B cell (primary cell): Measurements from ENCODE around the gene CYS1. TPM values are rescaled to one million over a fixed set of nuclear protein-coding genes. Genes with fewer than 3 reads are reported as not detected.

ENCODE experiments used
- ATAC-seq: fragments of 200-7000 bp; cut with Tn5 transposase; one replicate; pipeline ENCODE4 v1.10.0; 2021; ENCODE audit warnings: low read depth, mild to moderate bottlenecking, moderate number of reproducible peaks, moderate library complexity
- CTCF ChIA-PET: fragments of 350-600 bp; sonication (Branson Sonifier 250); formaldehyde crosslinking; loops from one replicate; lab custom pipeline; 2021; ENCODE audit warnings: antibody characterized with exemption, inconsistent platforms; lab: Charles Lee
- POLR2A ChIA-PET: fragments of 350-600 bp; sonication (Branson Sonifier 250); formaldehyde crosslinking; loops from one replicate; lab custom pipeline; 2021; ENCODE audit warnings: antibody characterized with exemption; lab: Charles Lee
- DNase-seq: peaks from one replicate; pipeline ENCODE4 v3.0.0; 2013
- H2AFZ ChIP-seq: 2 replicates; pipeline ENCODE4 v1.6.1; 2012; ENCODE audit warnings: mild to moderate bottlenecking, low read depth, low read length; ENCODE audit not compliant: insufficient read depth, poor library complexity, severe bottlenecking
- H3K27ac ChIP-seq, 2 donors: 1 replicate in 1 of 2; 2 replicates in 1 of 2; pipeline ENCODE4 v1.5.1; 2012 to 2013; ENCODE audit warnings: low read length in 2 of 2, mild to moderate bottlenecking in 2 of 2, moderate library complexity in 1 of 2
- H3K27me3 ChIP-seq, 4 experiments: fragments of 200-600 bp in 1 of 4; sonication (generic) in 1 of 4; replicated peaks in 1 of 4; 1 replicate in 2 of 4; 2 replicates in 2 of 4; pipeline versions ENCODE4 v1.6.1 to v1.7.0; 2013 to 2016; ENCODE audit warnings: low read length in 3 of 4, mild to moderate bottlenecking in 2 of 4, mixed read lengths in 1 of 4, moderate library complexity in 1 of 4; ENCODE audit not compliant: insufficient read depth in 4 of 4, control insufficient read depth in 3 of 4; ENCODE audit errors: control extremely low read depth in 1 of 4
- H3K36me3 ChIP-seq, 2 experiments: replicated peaks in 1 of 2; 1 replicate in 1 of 2; 2 replicates in 1 of 2; pipeline versions ENCODE4 v1.6.1 to v1.7.1; 2013; ENCODE audit warnings: low read length in 1 of 2; ENCODE audit not compliant: insufficient read depth in 2 of 2, control insufficient read depth in 1 of 2; ENCODE audit errors: control extremely low read depth in 1 of 2, extremely low read depth in 1 of 2
- H3K4me1 ChIP-seq, 2 donors: fragments of 200-600 bp in 1 of 2; sonication (generic) in 1 of 2; 1 replicate in 1 of 2; 2 replicates in 1 of 2; pipeline versions ENCODE4 v1.5.1 to v1.6.1; 2013 to 2017; ENCODE audit warnings: low read length in 2 of 2; ENCODE audit not compliant: control insufficient read depth in 2 of 2, insufficient read depth in 2 of 2
- H3K4me2 ChIP-seq: replicated peaks from 2 replicates; pipeline ENCODE3; 2012; ENCODE audit warnings: mild to moderate bottlenecking, low read depth, low read length; ENCODE audit not compliant: poor library complexity, severe bottlenecking
- H3K4me3 ChIP-seq, 5 experiments: fragments of 200-600 bp in 1 of 5; sonication (generic) in 1 of 5; 1 replicate in 3 of 5; 2 replicates in 2 of 5; pipeline versions ENCODE4 v1.5.1 to v1.7.0; 2011 to 2016; ENCODE audit warnings: low read length in 4 of 5, mild to moderate bottlenecking in 4 of 5, low read depth in 2 of 5, control low read depth in 1 of 5, moderate library complexity in 1 of 5; ENCODE audit not compliant: insufficient read depth in 1 of 5; ENCODE audit errors: control extremely low read depth in 1 of 5, extremely low read depth in 1 of 5
- H3K79me2 ChIP-seq: fragments of 200-600 bp; sonication (generic); one replicate; pipeline ENCODE4 v1.6.0; 2016; ENCODE audit warnings: low read length; ENCODE audit not compliant: control insufficient read depth, insufficient read depth
- H3K9ac ChIP-seq: fragments of 200-600 bp; sonication (generic); 2 replicates; pipeline ENCODE4 v1.6.1; 2017; ENCODE audit warnings: mild to moderate bottlenecking, low read length, moderate library complexity
- H3K9me3 ChIP-seq, 3 donors: one replicate each; pipeline versions ENCODE4 v1.6.1 to v1.7.1; 2013; ENCODE audit warnings: low read length in 2 of 3; ENCODE audit not compliant: control insufficient read depth in 2 of 3, insufficient read depth in 1 of 3; ENCODE audit errors: control extremely low read depth in 1 of 3
- H4K20me1 ChIP-seq: 2 replicates; pipeline ENCODE4 v1.6.0; 2012; ENCODE audit warnings: mild to moderate bottlenecking, low read length; ENCODE audit not compliant: insufficient read depth, control insufficient read depth, poor library complexity, severe bottlenecking
- H3K27ac Mint-ChIP-seq: one replicate; pipeline ENCODE4 v1.8.0; 2021; ENCODE audit warnings: mixed read lengths
- H3K27me3 Mint-ChIP-seq: one replicate; pipeline ENCODE4 v1.8.0; 2021; ENCODE audit warnings: mixed read lengths
- H3K4me1 Mint-ChIP-seq: one replicate; pipeline ENCODE4 v1.8.0; 2021; ENCODE audit warnings: mixed read lengths
- H3K4me3 Mint-ChIP-seq: one replicate; pipeline ENCODE4 v1.8.0; 2021; ENCODE audit warnings: mixed read lengths
- H3K9me3 Mint-ChIP-seq: one replicate; pipeline ENCODE4 v1.8.0; 2022; ENCODE audit warnings: mixed read lengths; ENCODE audit not compliant: insufficient read depth
- CTCF ChIP-seq: fragments of 200-600 bp; IDR thresholded peaks from one replicate; pipeline ENCODE4 v1.8.0; 2022; ENCODE audit warnings: antibody characterized with exemption, mild to moderate bottlenecking
- EZH2 ChIP-seq: IDR thresholded peaks from 2 replicates; pipeline ENCODE4 v1.6.1; 2012; ENCODE audit warnings: borderline replicate concordance, low read depth, mild to moderate bottlenecking, moderate library complexity, low read length; ENCODE audit not compliant: insufficient read depth, poor library complexity, severe bottlenecking
- WGBS: methylation state at CpG from one replicate; pipeline ENCODE4 v1.1.5; 2013; ENCODE audit warnings: missing lambda C conversion rate; ENCODE audit not compliant: insufficient coverage; 5-methylcytosine and 5-hydroxymethylcytosine counted together
- intact Hi-C: fragments of 100-400 bp; cut with micrococcal nuclease; formaldehyde crosslinking; loops from one replicate; pipeline ENCODE4 v1.10.0; 2022
- polyA plus RNA-seq: library from polyadenylated mRNA; depleted of rRNA; stranded (reverse); fragments of >200 nt; gene quantifications from 2 replicates; pipeline ENCODE4 v1.2.3, GENCODE V29; 2012
- total RNA-seq, 2 donors: library from RNA; stranded (reverse); fragments of 120-200 nt in 1 of 2; gene quantifications; 1 replicate in 1 of 2; 2 replicates in 1 of 2; pipeline versions ENCODE4 v1.2.3 to v1.2.4, GENCODE V29; 2013 to 2022

The CYS1 gene
- total and polyA plus RNA-seq, 2 donors (not counting 1 experiment from before 2014, with no cell fraction given) = not detected

GRCh38 chr2:10078001-10078400 lies 2.2 kb downstream of the CYS1 start:
- intact Hi-C loops = no loop called here
- Mint-ChIP-seq H3K4me1 (peaks cover 13% of the 10 kb centered on the region), H3K27ac (no peak overlapping the region), H3K9me3 (no peaks in the 10 kb centered on the region), H3K4me3 (peak overlapping the region; percentile 84), H3K27me3 (peaks cover 72% of the 10 kb centered on the region)
- no peak for ATAC-seq
- H3K9me3 ChIP-seq = peaks cover 0 to 4% (median 0%) of the 10 kb centered on the region in 3 donors
- CTCF ChIA-PET = interaction anchor here (1.1 to 13.0 kb wide), 3 partner anchors 7 to 358 kb away, joined by 4 to 220 read pairs (median 6); no protein-coding TSS in a partner anchor
- H3K79me2 ChIP-seq = no peaks in the 10 kb centered on the region
- POLR2A ChIA-PET = no interaction called here
- H3K27ac ChIP-seq = no peak overlapping the region
- no peak for DNase-seq
- H3K36me3 ChIP-seq = no peaks in the 10 kb centered on the region
- no peak overlapping the region for H3K9ac ChIP-seq
- H3K27me3 ChIP-seq = peaks cover 0 to 71% (median 48%) of the 10 kb centered on the region in 4 experiments
- H2AFZ ChIP-seq = no peak overlapping the region
- 90% methylated on average over 4 of the region's 7 CpGs for WGBS
- H3K4me1 ChIP-seq = peaks cover 17 to 30% of the 10 kb centered on the region in 2 donors
- no peak overlapping the region for H3K4me2 ChIP-seq
- no peaks in the 10 kb centered on the region for H4K20me1 ChIP-seq
- TF ChIP-seq CTCF = no peak
- TF ChIP-seq EZH2 = no peak
- H3K4me3 ChIP-seq = no peak overlapping the region

GRCh38 chr2:10076988-10077527 lies 3.2 kb downstream of the CYS1 start:
- CTCF ChIA-PET = interaction anchor here (2.2 to 13.0 kb wide), 2 partner anchors 8 to 359 kb away, joined by 6 to 220 read pairs; no protein-coding TSS in a partner anchor
- peaks cover 23 to 29% of the 10 kb centered on the region in 2 donors for H3K4me1 ChIP-seq
- no peak overlapping the region for H3K9ac ChIP-seq
- ATAC-seq = no peak
- H2AFZ ChIP-seq = no peak overlapping the region
- H3K27ac ChIP-seq = no peak overlapping the region
- TF ChIP-seq CTCF (no peak), EZH2 (no peak)
- no peak overlapping the region for H3K4me3 ChIP-seq
- H3K4me2 ChIP-seq = no peak overlapping the region
- H3K27me3 ChIP-seq = peaks cover 0 to 64% (median 45%) of the 10 kb centered on the region in 4 experiments
- WGBS = 72% methylated on average over 4 of the region's 5 CpGs
- no peak overlapping the region for H3K4me3 Mint-ChIP-seq
- peaks cover 0 to 4% (median 0%) of the 10 kb centered on the region in 3 donors for H3K9me3 ChIP-seq
- no peaks in the 10 kb centered on the region for H3K9me3 Mint-ChIP-seq
- H3K79me2 ChIP-seq = no peaks in the 10 kb centered on the region
- DNase-seq = no peak
- no peaks in the 10 kb centered on the region for H3K36me3 ChIP-seq
- H4K20me1 ChIP-seq = no peaks in the 10 kb centered on the region
- no peak overlapping the region for H3K27ac Mint-ChIP-seq
- POLR2A ChIA-PET = no interaction called here
- intact Hi-C loops = no loop called here
- H3K4me1 Mint-ChIP-seq = peaks cover 17% of the 10 kb centered on the region
- H3K27me3 Mint-ChIP-seq = peaks cover 69% of the 10 kb centered on the region
